Uterus (tissue), 2 donors: ENCODE results near the gene CDH24.

Experiments used
- POLR2A ChIP-seq, 2 donors: fragments of 450-650 bp; IDR thresholded peaks; one replicate each; pipeline ENCODE4 v1.6.1; 2016; ENCODE audit warnings: antibody characterized with exemption in 2 of 2, mild to moderate bottlenecking in 1 of 2, moderate library complexity in 1 of 2
- TF ChIP-seq, protein P1 (sequence below), 4 experiments: fragments of 200-600 bp in 2 of 4; fragments of 450-650 bp in 2 of 4; sonication (generic) in 2 of 4; IDR thresholded peaks; one replicate each; pipeline ENCODE4 v1.5.1; 2016 to 2019; ENCODE audit warnings: antibody characterized with exemption in 4 of 4, mild to moderate bottlenecking in 2 of 4, moderate library complexity in 1 of 4

DNA sequence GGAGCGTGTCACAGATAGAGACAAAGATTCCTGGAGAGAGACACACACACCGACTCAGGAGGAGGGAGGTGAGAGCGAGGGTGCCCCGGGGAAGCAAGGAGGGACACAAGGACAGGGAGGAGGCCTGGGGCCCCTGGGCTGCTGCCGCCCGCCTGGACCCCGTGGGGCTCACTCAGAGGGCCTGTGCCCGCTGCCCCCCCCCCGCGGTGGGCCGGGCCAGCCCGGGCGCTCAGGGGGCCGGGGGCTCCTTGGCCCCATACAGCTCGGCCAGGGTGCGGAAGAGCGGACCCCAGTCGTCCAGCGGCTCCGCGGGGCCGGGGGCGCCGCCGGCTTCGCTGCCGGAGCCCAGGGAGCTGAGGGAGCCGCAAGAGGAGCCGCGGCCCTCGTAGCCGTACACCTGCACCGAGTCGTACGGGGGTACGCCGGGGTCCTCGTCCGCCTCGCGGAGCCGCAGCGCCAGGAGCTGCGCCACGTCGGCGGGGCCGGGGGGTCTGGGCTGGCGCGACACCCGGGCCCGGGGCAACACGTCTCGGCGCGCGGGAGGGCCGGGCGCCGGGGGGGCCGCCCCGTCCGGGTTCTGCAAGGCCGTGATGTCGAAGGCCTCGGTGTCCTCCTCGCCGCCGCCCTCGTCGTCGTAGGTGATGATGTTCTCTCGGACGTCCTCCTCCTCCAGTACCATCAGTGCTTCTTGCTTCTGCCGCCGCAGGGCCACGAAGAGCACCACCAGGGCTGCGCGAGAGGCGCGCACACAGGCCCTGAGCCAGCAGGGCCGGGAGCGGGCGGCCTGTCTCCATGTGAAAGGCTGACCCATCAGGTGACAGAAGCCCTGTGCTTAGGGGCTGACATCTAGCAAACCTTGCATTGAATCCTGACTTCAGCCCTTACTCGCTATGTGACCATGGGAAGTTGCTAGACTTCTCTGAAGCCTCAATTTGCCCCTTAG lies 9.3 kb downstream of the CDH24 start:
- TF ChIP-seq, protein P1, sequence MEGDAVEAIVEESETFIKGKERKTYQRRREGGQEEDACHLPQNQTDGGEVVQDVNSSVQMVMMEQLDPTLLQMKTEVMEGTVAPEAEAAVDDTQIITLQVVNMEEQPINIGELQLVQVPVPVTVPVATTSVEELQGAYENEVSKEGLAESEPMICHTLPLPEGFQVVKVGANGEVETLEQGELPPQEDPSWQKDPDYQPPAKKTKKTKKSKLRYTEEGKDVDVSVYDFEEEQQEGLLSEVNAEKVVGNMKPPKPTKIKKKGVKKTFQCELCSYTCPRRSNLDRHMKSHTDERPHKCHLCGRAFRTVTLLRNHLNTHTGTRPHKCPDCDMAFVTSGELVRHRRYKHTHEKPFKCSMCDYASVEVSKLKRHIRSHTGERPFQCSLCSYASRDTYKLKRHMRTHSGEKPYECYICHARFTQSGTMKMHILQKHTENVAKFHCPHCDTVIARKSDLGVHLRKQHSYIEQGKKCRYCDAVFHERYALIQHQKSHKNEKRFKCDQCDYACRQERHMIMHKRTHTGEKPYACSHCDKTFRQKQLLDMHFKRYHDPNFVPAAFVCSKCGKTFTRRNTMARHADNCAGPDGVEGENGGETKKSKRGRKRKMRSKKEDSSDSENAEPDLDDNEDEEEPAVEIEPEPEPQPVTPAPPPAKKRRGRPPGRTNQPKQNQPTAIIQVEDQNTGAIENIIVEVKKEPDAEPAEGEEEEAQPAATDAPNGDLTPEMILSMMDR (IDR thresholded peaks at IDR 0.05) = no peak
- no peak for TF ChIP-seq POLR2A (IDR thresholded peaks at IDR 0.05)
